ENCODE data around the gene IPO13.

The IPO13 gene

DNA sequence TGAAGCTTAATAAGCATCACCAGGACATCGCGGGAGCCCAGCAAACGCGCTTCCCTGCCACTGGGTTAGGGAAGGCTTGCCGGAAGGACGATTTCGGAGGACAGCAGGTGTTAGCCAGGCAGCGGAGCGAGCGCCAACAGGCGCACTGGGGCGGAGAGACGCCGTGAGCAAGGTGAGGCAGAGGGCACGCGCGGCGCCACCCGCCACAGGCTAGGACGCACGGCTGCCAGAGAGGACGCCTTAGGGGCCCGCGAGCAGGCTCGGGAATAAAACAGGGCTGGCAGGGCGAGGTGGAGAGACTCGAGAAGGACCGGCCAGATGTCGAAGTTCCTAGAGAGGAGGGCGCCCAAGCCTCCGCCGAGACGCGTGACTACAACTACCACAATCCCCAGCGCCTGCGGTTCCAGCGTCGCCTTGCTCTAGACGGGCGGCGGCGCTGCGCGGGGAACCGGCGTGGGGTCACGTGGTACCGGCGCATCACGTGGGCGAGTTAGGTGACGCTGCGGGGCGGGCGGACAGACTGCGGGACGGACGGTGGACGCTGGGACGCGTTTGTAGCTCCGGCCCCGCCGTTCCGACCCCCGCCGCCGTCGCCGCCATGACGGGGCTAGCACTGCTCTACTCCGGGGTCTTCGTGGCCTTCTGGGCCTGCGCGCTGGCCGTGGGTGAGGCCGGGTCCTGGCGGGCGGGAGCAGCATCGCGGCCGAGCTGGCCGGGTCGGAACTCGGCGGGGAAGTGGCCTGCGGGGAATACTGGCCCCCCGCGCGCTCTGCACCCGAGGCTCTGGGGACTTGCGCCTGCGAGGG is 27.9 kb downstream of the IPO13 start, which contains the start of gene ATP6V0B:
ATP6V0B (plus strand) TSS at position 518 of the 806 bp plus-strand sequence; CDS start at position 599, 81 bp downstream.
- DNase-seq = peak; percentile 98

GRCh38 chr1:43975249-43975961 is 28.7 kb downstream of the IPO13 start:
- peak; percentile 30 for DNase-seq

GRCh38 chr1:43976045-43976444 is 29.3 kb downstream of the IPO13 start:
- DNase-seq = no peak

GRCh38 chr1:43976890-43977289 is 30.1 kb downstream of the IPO13 start:
- no peak for DNase-seq

- no peak for DNase-seq
Observed at GRCh38 chr1:43977376-43978263, 30.9 kb downstream of the IPO13 start.

- DNase-seq = no peak
Observed at GRCh38 chr1:43978264-43978550, 31.5 kb downstream of the IPO13 start.

DNA sequence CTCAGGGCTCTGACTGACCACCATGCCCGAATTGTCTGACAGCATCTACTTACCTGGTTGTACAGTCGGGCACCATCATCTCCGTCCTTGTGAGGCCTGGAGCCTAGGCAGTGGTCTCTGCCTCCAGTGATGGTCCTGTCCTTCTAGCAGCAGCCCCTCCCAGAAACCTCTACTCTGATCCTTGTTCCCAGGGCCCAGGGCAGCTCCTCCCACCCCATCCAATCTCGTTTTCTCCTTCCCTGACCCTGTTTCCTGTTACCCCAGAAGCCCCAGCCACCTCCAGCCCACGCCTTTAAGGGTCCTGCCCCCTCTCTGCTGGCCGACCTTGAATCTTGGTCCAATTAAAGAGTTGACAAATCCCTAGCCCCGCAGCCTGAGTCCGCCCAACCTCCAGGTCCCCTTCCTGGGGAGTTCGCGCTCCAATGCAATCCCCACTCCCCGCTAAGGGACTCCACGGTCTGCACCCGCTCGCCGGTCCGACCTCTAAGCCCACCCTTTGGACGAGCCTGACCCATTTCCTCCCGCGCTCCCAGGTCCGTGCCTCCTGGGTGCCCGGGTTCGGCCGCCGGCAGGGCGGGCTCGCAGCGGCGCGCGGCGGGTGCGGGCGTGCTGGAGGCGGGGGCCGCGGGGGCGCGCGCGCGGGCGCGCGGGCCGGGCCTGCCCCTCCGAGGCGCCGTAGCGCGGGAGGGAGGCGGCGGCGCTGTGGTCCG is 32.0 kb downstream of the IPO13 start, which contains the start of gene B4GALT2:
B4GALT2 (plus strand) TSS at position 660 of the 710 bp plus-strand sequence. CDS start 1,951 bp downstream, outside the sequence.
- peak; percentile 22 for DNase-seq

- no peak for DNase-seq
Observed at GRCh38 chr1:43979261-43979527, 32.4 kb downstream of the IPO13 start.

- no peak for DNase-seq
Observed at GRCh38 chr1:43979528-43980254, 32.9 kb downstream of the IPO13 start.

DNA sequence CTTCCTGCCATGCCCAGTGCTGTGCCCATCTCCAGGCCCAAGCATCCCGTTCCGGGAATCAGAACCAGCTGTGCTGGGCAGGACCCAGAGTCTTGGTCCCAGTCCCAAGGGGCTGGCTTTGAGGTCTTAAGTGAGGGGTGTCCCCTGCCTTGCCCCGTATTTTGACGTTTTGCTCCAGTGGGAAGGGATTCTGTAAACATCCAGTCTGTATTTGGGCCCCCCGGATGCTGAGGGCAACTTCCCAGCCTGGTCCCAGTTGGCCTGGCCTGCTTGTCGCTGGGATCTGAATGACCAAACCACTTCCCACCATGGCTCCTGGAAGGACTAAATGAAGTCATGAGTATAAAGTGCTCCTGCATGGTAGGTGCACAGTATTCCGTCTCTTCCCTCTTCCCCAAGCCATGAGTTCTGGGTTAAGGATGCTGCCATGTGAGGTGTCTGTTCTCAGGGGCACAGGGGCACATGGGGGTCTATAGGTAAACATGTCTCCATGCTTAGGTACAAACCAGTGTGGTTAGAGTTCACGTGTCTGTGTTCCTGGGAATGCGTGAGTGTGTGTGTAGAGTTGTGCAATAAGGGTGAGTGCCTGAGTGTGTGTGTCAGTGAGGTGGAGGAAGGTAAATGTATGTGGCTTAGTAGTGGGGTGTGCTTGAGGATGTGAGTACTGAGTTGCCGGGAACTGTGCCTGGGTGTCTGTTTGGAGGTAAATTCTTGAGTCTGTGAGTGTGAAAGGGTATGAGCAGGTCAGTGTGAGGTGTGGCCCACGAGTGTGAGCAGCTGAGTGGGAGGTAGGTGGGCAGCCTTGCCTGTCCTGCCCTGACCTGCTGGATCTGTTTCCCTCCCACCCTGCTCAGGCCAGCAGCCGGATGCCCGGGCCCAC is 33.7 kb downstream of the IPO13 start:
- no peak for DNase-seq

GRCh38 chr1:43981135-43981491 is 34.4 kb downstream of the IPO13 start:
- DNase-seq = no peak

- no peak for DNase-seq
Observed at GRCh38 chr1:43981636-43982035, 34.9 kb downstream of the IPO13 start.

DNA sequence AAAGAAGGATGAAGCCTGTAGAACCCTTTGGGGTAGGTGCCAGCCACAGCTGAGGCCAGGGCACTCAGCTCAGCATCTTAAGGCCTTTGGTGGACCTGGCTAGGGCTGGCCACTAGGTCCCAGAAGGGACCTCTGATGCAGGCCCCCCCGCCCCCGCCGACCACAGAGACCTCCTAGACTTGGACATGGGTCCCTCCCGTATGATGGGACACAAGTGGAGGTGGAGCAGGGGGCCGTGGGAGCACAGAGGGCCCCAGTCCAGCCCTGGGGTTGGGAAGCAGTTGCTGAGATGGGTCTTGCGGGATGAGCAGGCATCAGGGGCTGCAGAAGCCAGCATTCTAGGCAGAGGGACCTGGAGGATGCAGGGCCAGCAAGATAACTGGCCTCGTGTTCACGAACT is 35.5 kb downstream of the IPO13 start:
- DNase-seq = no peak

DNA sequence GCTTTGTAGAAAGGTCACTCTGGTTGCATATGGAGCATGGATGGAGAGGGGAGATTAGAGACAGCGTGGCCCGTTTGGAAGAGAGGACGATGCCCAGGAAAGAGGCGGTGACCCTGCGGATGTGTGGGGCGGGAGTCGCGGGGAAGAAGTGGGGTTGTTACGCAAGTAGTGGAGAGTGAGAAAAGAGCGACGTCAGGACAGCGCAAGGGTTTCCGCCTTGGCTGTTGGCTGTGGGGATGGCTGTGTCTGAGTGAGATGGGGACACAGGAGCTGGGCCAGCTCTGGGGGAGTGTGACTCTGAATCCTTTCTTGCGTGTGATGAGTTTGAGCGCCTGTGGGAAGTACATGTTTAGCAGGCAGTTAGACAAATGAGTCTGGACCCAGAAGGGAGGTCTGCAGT is 36.1 kb downstream of the IPO13 start:
- DNase-seq = no peak

DNA sequence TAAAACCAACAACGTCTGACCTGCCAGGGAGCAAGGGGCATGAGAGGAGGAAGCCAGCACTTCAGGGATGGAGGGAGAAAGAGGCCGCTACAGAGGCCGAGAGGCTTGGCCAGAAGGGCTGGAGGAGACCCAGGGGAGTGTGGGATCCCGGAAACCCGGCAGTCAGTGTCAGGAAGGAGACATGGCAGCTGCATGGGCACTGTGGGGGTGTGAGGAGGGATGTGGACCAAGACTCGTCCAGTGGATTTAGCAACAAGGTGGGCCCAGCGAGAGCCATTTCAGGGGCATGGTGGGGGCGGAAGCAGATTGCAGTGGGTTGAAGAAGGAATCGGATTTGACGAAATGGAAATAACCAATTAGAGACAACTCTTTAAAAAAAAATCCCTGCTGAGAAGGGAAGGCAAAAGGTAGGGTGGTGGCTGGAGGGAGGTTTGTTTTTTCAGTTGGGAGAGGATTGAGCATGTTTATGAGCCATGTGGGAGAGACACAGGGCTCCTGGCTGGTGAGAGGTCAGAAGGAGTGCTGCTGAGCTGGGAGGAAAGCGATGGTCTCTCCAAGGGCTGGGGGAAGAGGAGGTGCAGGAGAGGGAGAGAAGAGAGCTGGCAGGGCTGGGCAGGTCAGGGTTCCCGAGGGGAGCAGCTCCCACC is 36.6 kb downstream of the IPO13 start:
- no peak for DNase-seq

DNA sequence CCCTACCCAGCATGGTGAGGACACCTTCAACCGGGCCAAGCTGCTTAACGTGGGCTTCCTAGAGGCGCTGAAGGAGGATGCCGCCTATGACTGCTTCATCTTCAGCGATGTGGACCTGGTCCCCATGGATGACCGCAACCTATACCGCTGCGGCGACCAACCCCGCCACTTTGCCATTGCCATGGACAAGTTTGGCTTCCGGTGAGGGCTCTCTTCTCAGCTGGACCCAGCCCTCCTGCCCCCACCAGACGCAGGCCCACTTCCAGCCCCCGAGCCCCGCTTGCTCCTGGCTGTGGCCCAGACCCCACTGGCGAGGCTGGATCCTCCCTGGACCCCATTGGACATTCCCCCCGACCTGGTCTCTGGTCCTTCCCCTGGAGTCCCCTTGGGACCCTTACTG is 38.1 kb downstream of the IPO13 start:
- DNase-seq = no peak

DNA sequence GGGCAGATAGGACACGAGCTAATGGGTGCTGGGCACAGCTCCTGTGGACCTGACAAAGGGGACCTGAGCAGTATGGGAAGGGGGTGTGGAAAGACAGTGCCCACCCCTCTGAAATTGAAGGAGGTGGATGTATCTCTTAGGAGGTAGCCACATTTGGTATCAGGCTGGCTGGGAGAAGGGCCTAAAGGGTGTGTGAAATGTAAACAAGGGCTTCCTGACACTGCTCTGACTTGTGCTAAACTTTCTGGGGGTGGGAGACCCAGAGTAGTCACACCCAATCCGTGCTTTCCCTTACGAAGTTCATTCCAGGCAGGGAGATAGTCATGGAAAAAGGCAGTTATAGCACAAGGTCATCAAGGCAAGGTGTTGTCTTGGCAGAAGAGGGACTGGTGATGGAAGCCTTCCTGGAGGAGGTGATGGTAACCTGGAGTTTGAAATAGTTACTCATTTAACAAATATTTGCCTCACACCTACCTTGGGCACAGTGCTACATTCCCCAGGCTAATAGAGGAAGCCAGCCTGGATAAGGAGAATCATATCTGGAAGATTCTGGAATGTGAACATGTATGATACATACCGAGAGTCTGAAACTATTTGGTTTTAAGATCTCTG is 39.3 kb downstream of the IPO13 start:
- DNase-seq = no peak

DNA sequence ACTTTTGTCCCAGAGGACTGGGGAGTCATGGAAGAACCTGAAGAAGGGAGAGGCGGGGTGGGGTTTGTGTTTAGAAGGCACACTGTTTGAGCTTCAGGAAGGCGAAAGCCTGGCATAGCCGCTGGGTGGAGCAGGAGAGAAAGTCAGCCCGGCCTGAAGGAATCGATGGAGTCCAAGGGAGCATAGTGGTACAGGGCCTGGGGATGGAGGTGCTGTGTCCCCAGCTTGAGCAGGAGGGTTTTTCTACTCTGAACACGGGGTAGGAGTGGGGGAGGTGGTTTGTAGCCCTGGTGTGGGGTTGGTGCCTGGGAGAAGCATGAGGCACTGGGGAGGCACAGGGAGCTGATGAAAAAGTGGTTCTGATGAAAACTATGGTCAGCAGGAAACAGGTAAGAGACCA is 40.0 kb downstream of the IPO13 start:
- no peak for DNase-seq

- no peak for DNase-seq
Observed at GRCh38 chr1:43987159-43987902, 40.6 kb downstream of the IPO13 start.
